ENCODE data around the gene JPH2.

JPH2 gene

GRCh38 chr20:44187772-44188709, 1.1 kb upstream of the JPH2 start:
- no peak for DNase-seq (ENCODE audit: low spot score)

- no peak for DNase-seq (ENCODE audit: low spot score)
Observed at GRCh38 chr20:44186674-44187053, 324 bp downstream of the JPH2 start.

- DNase-seq (ENCODE audit: low spot score) = no peak
Observed at GRCh38 chr20:44186201-44186600, 787 bp downstream of the JPH2 start.

- no peak for DNase-seq (ENCODE audit: low spot score)
Observed at GRCh38 chr20:44185574-44185973, 1.4 kb downstream of the JPH2 start.

- no peak for DNase-seq (ENCODE audit: low spot score)
Observed at GRCh38 chr20:44183282-44183681, 3.7 kb downstream of the JPH2 start.

- no peak for DNase-seq (ENCODE audit: low spot score)
Observed at GRCh38 chr20:44182863-44183262, 4.1 kb downstream of the JPH2 start.

GRCh38 chr20:44182135-44182765, 4.7 kb downstream of the JPH2 start:
- DNase-seq (ENCODE audit: low spot score) = no peak

GRCh38 chr20:44181611-44182010, 5.4 kb downstream of the JPH2 start:
- no peak for DNase-seq (ENCODE audit: low spot score)

GRCh38 chr20:44180814-44181213, 6.2 kb downstream of the JPH2 start:
- no peak for DNase-seq (ENCODE audit: low spot score)

- no peak for DNase-seq (ENCODE audit: low spot score)
Observed at GRCh38 chr20:44176833-44177534, 10.0 kb downstream of the JPH2 start.

- DNase-seq (ENCODE audit: low spot score) = no peak
Observed at GRCh38 chr20:44174996-44175765, 11.8 kb downstream of the JPH2 start.

- no peak for DNase-seq (ENCODE audit: low spot score)
Observed at GRCh38 chr20:44173846-44174245, 13.1 kb downstream of the JPH2 start.

- DNase-seq (ENCODE audit: low spot score) = no peak
Observed at GRCh38 chr20:44173116-44173515, 13.9 kb downstream of the JPH2 start.

- no peak for DNase-seq (ENCODE audit: low spot score)
Observed at GRCh38 chr20:44172572-44172950, 14.4 kb downstream of the JPH2 start.

- no peak for DNase-seq (ENCODE audit: low spot score)
Observed at GRCh38 chr20:44171775-44172571, 15.0 kb downstream of the JPH2 start.

GRCh38 chr20:44170816-44171410, 16.1 kb downstream of the JPH2 start:
- no peak for DNase-seq (ENCODE audit: low spot score)

- DNase-seq (ENCODE audit: low spot score) = no peak
Observed at GRCh38 chr20:44167736-44168135, 19.3 kb downstream of the JPH2 start.

- no peak for DNase-seq (ENCODE audit: low spot score)
Observed at GRCh38 chr20:44166477-44166876, 20.5 kb downstream of the JPH2 start.

- no peak for DNase-seq (ENCODE audit: low spot score)
Observed at GRCh38 chr20:44166008-44166407, 21.0 kb downstream of the JPH2 start.

GRCh38 chr20:44160133-44160532, 26.9 kb downstream of the JPH2 start:
- no peak for DNase-seq (ENCODE audit: low spot score)

GRCh38 chr20:44159711-44160110, 27.3 kb downstream of the JPH2 start:
- DNase-seq (ENCODE audit: low spot score) = no peak
